DND-41 (cell line): ENCODE results near the gene ATXN7L1.
A peak's percentile ranks its signal among the peaks of the same experiment; 100 is the strongest.

Experiments used
- ATAC-seq: fragments of 200-7000 bp; cut with Tn5 transposase; 3 replicates; pipeline ENCODE4 v1.9.1; 2021; ENCODE audit warnings: low read depth; ENCODE audit not compliant: insufficient read depth
- DNase-seq: peaks from one replicate; pipeline ENCODE4 v3.0.0-alpha.2; 2020
- H2AFZ ChIP-seq: 2 replicates; pipeline ENCODE4 v1.6.0; 2012; ENCODE audit warnings: low read depth, low read length
- H3K27ac ChIP-seq: 2 replicates; pipeline ENCODE4 v1.5.1; 2012; ENCODE audit warnings: low read length, inconsistent platforms
- H3K27me3 ChIP-seq: fragments of 200-600 bp; sonication (generic); 2 replicates; pipeline ENCODE4 v1.6.0; 2012; ENCODE audit warnings: low read length, mild to moderate bottlenecking, inconsistent platforms; ENCODE audit not compliant: insufficient read depth, poor library complexity
- H3K36me3 ChIP-seq: 2 replicates; pipeline ENCODE4 v1.5.1; 2012; ENCODE audit warnings: low read length, inconsistent platforms; ENCODE audit not compliant: insufficient read depth
- H3K4me1 ChIP-seq: 2 replicates; pipeline ENCODE4 v1.5.1; 2012; ENCODE audit warnings: mild to moderate bottlenecking, low read length; ENCODE audit not compliant: insufficient read depth
- H3K4me2 ChIP-seq: 2 replicates; pipeline ENCODE4 v1.6.0; 2012; ENCODE audit warnings: mild to moderate bottlenecking, moderate library complexity, low read length, inconsistent platforms; ENCODE audit not compliant: insufficient read depth
- H3K4me3 ChIP-seq, 2 experiments: fragments of 200-600 bp in 1 of 2; shearing (Covaris generic) in 1 of 2; 2 replicates each; pipeline ENCODE4 v1.5.1; 2012 to 2016; ENCODE audit warnings: inconsistent platforms in 2 of 2, low read length in 2 of 2, mild to moderate bottlenecking in 2 of 2, low read depth in 1 of 2, moderate library complexity in 1 of 2
- H3K79me2 ChIP-seq: 2 replicates; pipeline ENCODE4 v1.6.0; 2012; ENCODE audit warnings: low read length, inconsistent platforms; ENCODE audit not compliant: insufficient read depth
- H3K9ac ChIP-seq: 2 replicates; pipeline ENCODE4 v1.6.0; 2012; ENCODE audit warnings: low read depth, mild to moderate bottlenecking, inconsistent platforms, low read length, moderate library complexity
- H3K9me3 ChIP-seq: 2 replicates; pipeline ENCODE4 v1.5.1; 2012; ENCODE audit warnings: low read length, moderate library complexity, mild to moderate bottlenecking, inconsistent platforms; ENCODE audit not compliant: insufficient read depth, severe bottlenecking
- H4K20me1 ChIP-seq: 2 replicates; pipeline ENCODE4 v1.6.0; 2012; ENCODE audit warnings: low read length; ENCODE audit not compliant: insufficient read depth
- CTCF ChIP-seq: IDR thresholded peaks from 2 replicates; pipeline ENCODE4 v1.5.1; 2012; ENCODE audit warnings: borderline replicate concordance, low read length, moderate library complexity, mild to moderate bottlenecking; ENCODE audit not compliant: poor library complexity, severe bottlenecking; ENCODE audit errors: extremely low read depth
- EZH2 ChIP-seq: IDR thresholded peaks from 3 replicates; pipeline ENCODE4 v1.6.1; 2012; ENCODE audit warnings: borderline replicate concordance, low read depth, mild to moderate bottlenecking, moderate library complexity, low read length, inconsistent platforms; ENCODE audit not compliant: severe bottlenecking

The ATXN7L1 gene

GRCh38 chr7:105680505-105681187 is 195.8 kb downstream of the ATXN7L1 start:
- H3K27me3 ChIP-seq = no peaks in the 10 kb centered on the region
- ATAC-seq (no peak), DNase-seq (no peak)
- no peaks in the 10 kb centered on the region for H3K9me3 ChIP-seq
- no peak overlapping the region for H3K4me2 ChIP-seq
- H3K4me1 ChIP-seq = peaks cover 41% of the 10 kb centered on the region
- no peaks in the 10 kb centered on the region; the same call in 1 of the 2 replicates for H3K36me3 ChIP-seq
- no peak overlapping the region for H3K9ac ChIP-seq
- TF ChIP-seq EZH2 (no peak), CTCF (no peak)
- H2AFZ ChIP-seq = no peak overlapping the region
- 0 out of 2 replicates have a peak overlapping the region, but pooled peaks have one; percentile 12 for H3K27ac ChIP-seq
- no peak overlapping the region for H3K4me3 ChIP-seq
- peaks cover 41% of the 10 kb centered on the region for H3K79me2 ChIP-seq
- no peaks in the 10 kb centered on the region for H4K20me1 ChIP-seq

- peaks cover 44% of the 10 kb centered on the region for H3K79me2 ChIP-seq
- DNase-seq (peak; percentile 53), ATAC-seq (peak; percentile 41)
- H3K4me2 ChIP-seq = peak overlapping the region; percentile 70
- H2AFZ ChIP-seq = peak overlapping the region; percentile 66
- no peaks in the 10 kb centered on the region; the same call in 1 of the 2 replicates for H3K36me3 ChIP-seq
- H3K4me1 ChIP-seq = peaks cover 58% of the 10 kb centered on the region
- H3K4me3 ChIP-seq = peak overlapping the region; percentile 5 to 56; a peak in 3 of 4 replicates
- H3K9me3 ChIP-seq = no peaks in the 10 kb centered on the region
- no peak for TF ChIP-seq CTCF
- TF ChIP-seq EZH2 = no peak
- peak overlapping the region; percentile 92 for H3K27ac ChIP-seq
- H4K20me1 ChIP-seq = 0 out of 2 replicates have a peak, but pooled peaks cover under 1% of the 10 kb centered on the region
- H3K9ac ChIP-seq = peak overlapping the region; percentile 60
- H3K27me3 ChIP-seq = no peaks in the 10 kb centered on the region
These were observed 197.4 kb downstream of the ATXN7L1 start for GRCh38 chr7:105678811-105679495.

GRCh38 chr7:105677817-105678573 is 198.4 kb downstream of the ATXN7L1 start:
- Histone ChIP-seq H3K27ac (peak overlapping the region; percentile 92), H3K79me2 (peaks cover 43% of the 10 kb centered on the region), H3K9ac (peak overlapping the region; percentile 60), H4K20me1 (0 out of 2 replicates have a peak, but pooled peaks cover 3% of the 10 kb centered on the region), H3K9me3 (no peaks in the 10 kb centered on the region), H3K4me3 (peak overlapping the region; percentile 5 to 56; a peak in 3 of 4 replicates), H3K36me3 (no peaks in the 10 kb centered on the region; the same call in 1 of the 2 replicates), H3K27me3 (no peaks in the 10 kb centered on the region), H3K4me2 (peak overlapping the region; percentile 70), H3K4me1 (peaks cover 68% of the 10 kb centered on the region), H2AFZ (peak overlapping the region; percentile 66)
- DNase-seq = peak; percentile 84
- ATAC-seq = peak; percentile 82
- TF ChIP-seq CTCF = no peak
- no peak for TF ChIP-seq EZH2
